ENCODE data around the gene CLSTN2.

Gene CLSTN2

GRCh38 chr3:140277886-140278285 lies 342.9 kb downstream of the CLSTN2 start:
- Histone ChIP-seq H3K9me3 (ENCODE audit: control insufficient read depth, low read length) (no peaks in the 10 kb centered on the region), H3K27ac (ENCODE audit: low read depth, low read length, severe bottlenecking) (no peak overlapping the region), H3K4me3 (ENCODE audit: extremely low read depth, insufficient read depth, low read length, poor library complexity, severe bottlenecking) (no peak overlapping the region), H3K36me3 (ENCODE audit: control insufficient read depth, insufficient read depth, low read length) (no peaks in the 10 kb centered on the region), H3K4me1 (ENCODE audit: control insufficient read depth, insufficient read depth, low read length, poor library complexity, severe bottlenecking) (no peaks in the 10 kb centered on the region)
- WGBS, 2 experiments (ENCODE audit: insufficient coverage in 2 of 2) = 93 to 100% methylated on average over 2 to 4 of the region's 4 CpGs

DNA sequence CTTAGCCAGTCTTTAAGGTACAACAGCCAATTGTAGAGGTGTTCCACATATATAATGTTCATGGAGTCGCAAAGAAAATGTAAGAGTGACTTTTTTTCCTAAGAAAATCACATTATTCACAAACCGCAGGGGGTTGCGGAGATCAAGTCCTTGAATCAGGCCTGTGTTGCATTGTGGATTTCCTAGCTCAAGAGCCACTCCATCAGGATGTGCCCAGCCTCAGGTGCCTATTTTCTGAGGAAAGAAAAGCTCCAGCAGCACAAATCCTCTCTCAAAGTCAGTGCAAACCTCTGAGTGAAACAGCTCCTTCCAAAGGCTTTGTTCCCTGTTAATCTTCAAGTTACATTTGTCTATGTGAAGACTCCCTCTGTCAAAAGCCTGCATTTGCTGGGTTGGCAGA lies 349.4 kb downstream of the CLSTN2 start:
- Histone ChIP-seq H3K36me3 (ENCODE audit: control insufficient read depth, insufficient read depth, low read length) (no peaks in the 10 kb centered on the region), H3K4me3 (ENCODE audit: extremely low read depth, insufficient read depth, low read length, poor library complexity, severe bottlenecking) (no peak overlapping the region), H3K9me3 (ENCODE audit: control insufficient read depth, low read length) (no peaks in the 10 kb centered on the region), H3K4me1 (ENCODE audit: control insufficient read depth, insufficient read depth, low read length, poor library complexity, severe bottlenecking) (no peaks in the 10 kb centered on the region), H3K27ac (ENCODE audit: low read depth, low read length, severe bottlenecking) (no peak overlapping the region)
- WGBS, 2 experiments (ENCODE audit: insufficient coverage in 2 of 2) = 57 to 94% methylated on average over 2 of the region's 3 CpGs

DNA sequence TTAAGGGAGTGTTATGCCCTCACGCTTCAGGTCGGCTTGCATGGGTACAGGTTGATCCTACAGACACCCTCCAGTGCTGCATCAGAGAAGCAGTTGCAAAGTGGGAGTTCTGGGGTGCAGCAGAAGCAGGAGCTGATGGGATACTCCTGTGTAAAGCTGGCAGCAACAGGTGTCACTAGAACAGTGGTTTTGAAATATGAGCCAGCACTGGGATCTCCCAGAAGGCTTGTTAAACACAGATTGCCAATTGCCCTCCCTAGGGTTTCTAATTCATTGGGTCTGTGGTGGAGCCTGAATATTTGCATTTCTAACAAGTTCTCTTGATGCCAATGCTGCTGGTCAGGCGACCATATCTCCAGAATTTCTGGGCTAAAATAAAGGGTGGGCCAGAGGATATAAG lies 350.4 kb downstream of the CLSTN2 start:
- WGBS, 2 experiments (ENCODE audit: insufficient coverage in 2 of 2) = 0 to 57% methylated on average over 1 to 3 of the region's 3 CpGs
- no peak overlapping the region for H3K27ac ChIP-seq (ENCODE audit: low read depth, low read length, severe bottlenecking)
- no peak overlapping the region for H3K4me3 ChIP-seq (ENCODE audit: extremely low read depth, insufficient read depth, low read length, poor library complexity, severe bottlenecking)
- no peaks in the 10 kb centered on the region for H3K36me3 ChIP-seq (ENCODE audit: control insufficient read depth, insufficient read depth, low read length)
- H3K4me1 ChIP-seq (ENCODE audit: control insufficient read depth, insufficient read depth, low read length, poor library complexity, severe bottlenecking) = no peaks in the 10 kb centered on the region
- no peaks in the 10 kb centered on the region for H3K9me3 ChIP-seq (ENCODE audit: control insufficient read depth, low read length)

GRCh38 chr3:140288595-140288994 lies 353.6 kb downstream of the CLSTN2 start:
- no peak overlapping the region for H3K4me3 ChIP-seq (ENCODE audit: extremely low read depth, insufficient read depth, low read length, poor library complexity, severe bottlenecking)
- no peaks in the 10 kb centered on the region for H3K9me3 ChIP-seq (ENCODE audit: control insufficient read depth, low read length)
- H3K36me3 ChIP-seq (ENCODE audit: control insufficient read depth, insufficient read depth, low read length) = no peaks in the 10 kb centered on the region
- H3K27ac ChIP-seq (ENCODE audit: low read depth, low read length, severe bottlenecking) = no peak overlapping the region
- WGBS, 2 experiments (ENCODE audit: insufficient coverage in 2 of 2) = no CpG with 5 or more reads among the region's 1 CpG
- H3K4me1 ChIP-seq (ENCODE audit: control insufficient read depth, insufficient read depth, low read length, poor library complexity, severe bottlenecking) = peaks cover 6% of the 10 kb centered on the region

DNA sequence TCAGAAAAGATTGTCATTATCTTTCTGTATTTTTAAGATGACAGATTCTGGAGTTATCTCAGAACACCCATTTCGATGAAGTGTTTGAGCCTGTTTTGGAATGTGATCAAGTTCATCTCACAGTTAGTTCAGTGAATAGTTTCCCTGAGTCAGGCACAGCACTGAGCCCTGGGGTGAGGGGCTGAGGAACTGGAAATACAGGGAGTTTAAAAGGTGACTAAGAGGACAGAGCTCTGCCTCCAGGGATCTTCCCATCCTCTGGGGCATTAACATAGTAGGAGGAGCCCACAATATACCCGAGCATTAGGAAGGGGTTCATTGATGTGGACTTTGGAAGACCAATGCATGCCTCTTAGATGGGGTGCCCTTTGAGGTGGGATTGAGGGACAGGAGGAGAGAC lies 355.1 kb downstream of the CLSTN2 start:
- Histone ChIP-seq H3K4me3 (ENCODE audit: extremely low read depth, insufficient read depth, low read length, poor library complexity, severe bottlenecking) (no peak overlapping the region), H3K9me3 (ENCODE audit: control insufficient read depth, low read length) (no peaks in the 10 kb centered on the region), H3K27ac (ENCODE audit: low read depth, low read length, severe bottlenecking) (no peak overlapping the region), H3K4me1 (ENCODE audit: control insufficient read depth, insufficient read depth, low read length, poor library complexity, severe bottlenecking) (peaks cover 6% of the 10 kb centered on the region), H3K36me3 (ENCODE audit: control insufficient read depth, insufficient read depth, low read length) (no peaks in the 10 kb centered on the region)
- 50 to 90% methylated on average over 1 to 2 of the region's 2 CpGs for WGBS, 2 experiments (ENCODE audit: insufficient coverage in 2 of 2)

DNA sequence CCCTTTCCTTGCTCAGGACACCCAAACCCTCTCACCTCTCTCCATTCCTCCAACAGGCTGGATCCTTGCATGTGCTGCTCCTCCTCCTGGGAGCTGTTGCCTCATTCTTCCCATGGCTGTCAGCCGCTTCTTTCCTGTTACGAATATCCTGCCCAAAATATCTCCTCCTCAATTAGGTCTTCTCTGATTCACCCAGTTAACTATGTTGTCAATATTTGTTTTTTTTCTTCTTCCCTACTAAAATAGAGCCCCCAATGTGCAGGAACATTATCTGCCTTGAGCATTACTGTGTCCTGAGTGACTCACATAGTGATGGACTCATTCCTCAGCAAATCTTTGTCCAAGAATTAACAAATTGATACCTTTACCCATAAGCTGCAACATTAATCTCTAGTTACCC lies 357.2 kb downstream of the CLSTN2 start:
- peaks cover 6% of the 10 kb centered on the region for H3K4me1 ChIP-seq (ENCODE audit: control insufficient read depth, insufficient read depth, low read length, poor library complexity, severe bottlenecking)
- H3K9me3 ChIP-seq (ENCODE audit: control insufficient read depth, low read length) = no peaks in the 10 kb centered on the region
- no peak overlapping the region for H3K27ac ChIP-seq (ENCODE audit: low read depth, low read length, severe bottlenecking)
- WGBS, 2 experiments (ENCODE audit: insufficient coverage in 2 of 2) = 100% methylated on average over 2 of the region's 2 CpGs
- H3K4me3 ChIP-seq (ENCODE audit: extremely low read depth, insufficient read depth, low read length, poor library complexity, severe bottlenecking) = no peak overlapping the region
- no peaks in the 10 kb centered on the region for H3K36me3 ChIP-seq (ENCODE audit: control insufficient read depth, insufficient read depth, low read length)

- Histone ChIP-seq H3K27ac (ENCODE audit: low read depth, low read length, severe bottlenecking) (no peak overlapping the region), H3K9me3 (ENCODE audit: control insufficient read depth, low read length) (no peaks in the 10 kb centered on the region), H3K4me3 (ENCODE audit: extremely low read depth, insufficient read depth, low read length, poor library complexity, severe bottlenecking) (no peak overlapping the region), H3K4me1 (ENCODE audit: control insufficient read depth, insufficient read depth, low read length, poor library complexity, severe bottlenecking) (peaks cover 6% of the 10 kb centered on the region), H3K36me3 (ENCODE audit: control insufficient read depth, insufficient read depth, low read length) (no peaks in the 10 kb centered on the region)
- WGBS, 2 experiments (ENCODE audit: insufficient coverage in 2 of 2) = 83 to 100% methylated on average over 1 to 2 of the region's 4 CpGs
Measured at GRCh38 chr3:140292684-140293083, 357.7 kb downstream of the CLSTN2 start.

DNA sequence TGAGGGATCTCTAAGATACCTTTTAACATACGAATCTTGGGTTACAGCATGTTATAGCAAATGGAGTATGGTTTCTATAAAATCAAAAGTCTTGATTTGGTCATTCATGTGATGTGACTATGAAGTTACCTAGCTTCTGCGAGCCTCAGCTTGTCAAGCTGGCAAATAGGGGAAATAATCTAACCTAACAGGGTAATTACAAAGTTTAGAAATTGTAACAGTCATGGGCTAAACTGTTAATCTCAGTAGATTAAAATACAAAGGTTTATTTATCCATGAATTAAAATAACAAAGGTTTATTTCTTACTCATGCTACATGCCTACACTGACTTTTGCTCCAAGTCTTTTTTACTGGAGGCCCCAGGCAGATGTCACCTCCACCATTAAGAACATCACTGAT lies 359.1 kb downstream of the CLSTN2 start:
- no peak overlapping the region for H3K27ac ChIP-seq (ENCODE audit: low read depth, low read length, severe bottlenecking)
- no peaks in the 10 kb centered on the region for H3K36me3 ChIP-seq (ENCODE audit: control insufficient read depth, insufficient read depth, low read length)
- H3K4me1 ChIP-seq (ENCODE audit: control insufficient read depth, insufficient read depth, low read length, poor library complexity, severe bottlenecking) = peaks cover 6% of the 10 kb centered on the region
- no peak overlapping the region for H3K4me3 ChIP-seq (ENCODE audit: extremely low read depth, insufficient read depth, low read length, poor library complexity, severe bottlenecking)
- no CpG with 5 or more reads among the region's 2 CpGs for WGBS, 2 experiments (ENCODE audit: insufficient coverage in 2 of 2)
- no peaks in the 10 kb centered on the region for H3K9me3 ChIP-seq (ENCODE audit: control insufficient read depth, low read length)

- H3K4me3 ChIP-seq (ENCODE audit: extremely low read depth, insufficient read depth, low read length, poor library complexity, severe bottlenecking) = no peak overlapping the region
- no peaks in the 10 kb centered on the region for H3K36me3 ChIP-seq (ENCODE audit: control insufficient read depth, insufficient read depth, low read length)
- 70 to 79% methylated on average over 3 of the region's 3 CpGs for WGBS, 2 experiments (ENCODE audit: insufficient coverage in 2 of 2)
- peaks cover 3% of the 10 kb centered on the region for H3K4me1 ChIP-seq (ENCODE audit: control insufficient read depth, insufficient read depth, low read length, poor library complexity, severe bottlenecking)
- H3K9me3 ChIP-seq (ENCODE audit: control insufficient read depth, low read length) = no peaks in the 10 kb centered on the region
- H3K27ac ChIP-seq (ENCODE audit: low read depth, low read length, severe bottlenecking) = no peak overlapping the region
Measured at GRCh38 chr3:140296796-140297352, 361.9 kb downstream of the CLSTN2 start.

DNA sequence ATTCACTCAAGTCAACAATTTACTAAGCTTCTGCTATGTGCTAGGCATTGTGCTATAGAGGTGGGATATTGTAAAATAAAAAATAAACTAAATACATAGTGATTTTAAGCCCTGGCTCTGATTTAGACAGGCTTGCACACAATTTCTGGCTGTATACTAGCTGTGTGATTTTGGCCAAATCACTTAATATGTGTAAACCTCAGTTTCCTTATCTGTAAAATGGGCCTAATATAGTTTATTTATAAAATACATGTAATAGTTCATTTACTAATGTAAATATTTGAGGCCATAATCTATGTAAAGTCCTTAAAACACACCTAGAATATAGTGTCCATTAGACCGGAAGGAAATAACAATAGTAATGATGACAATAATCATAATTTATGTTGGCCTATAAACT lies 363.1 kb downstream of the CLSTN2 start:
- Histone ChIP-seq H3K27ac (ENCODE audit: low read depth, low read length, severe bottlenecking) (no peak overlapping the region), H3K36me3 (ENCODE audit: control insufficient read depth, insufficient read depth, low read length) (no peaks in the 10 kb centered on the region), H3K4me3 (ENCODE audit: extremely low read depth, insufficient read depth, low read length, poor library complexity, severe bottlenecking) (no peak overlapping the region), H3K9me3 (ENCODE audit: control insufficient read depth, low read length) (no peaks in the 10 kb centered on the region), H3K4me1 (ENCODE audit: control insufficient read depth, insufficient read depth, low read length, poor library complexity, severe bottlenecking) (no peaks in the 10 kb centered on the region)
- WGBS, 2 experiments (ENCODE audit: insufficient coverage in 2 of 2) = no CpG with 5 or more reads among the region's 1 CpG

GRCh38 chr3:140298569-140299070 lies 363.6 kb downstream of the CLSTN2 start:
- no peak overlapping the region for H3K27ac ChIP-seq (ENCODE audit: low read depth, low read length, severe bottlenecking)
- 20 to 47% methylated on average over 1 to 2 of the region's 2 CpGs for WGBS, 2 experiments (ENCODE audit: insufficient coverage in 2 of 2)
- H3K9me3 ChIP-seq (ENCODE audit: control insufficient read depth, low read length) = no peaks in the 10 kb centered on the region
- no peak overlapping the region for H3K4me3 ChIP-seq (ENCODE audit: extremely low read depth, insufficient read depth, low read length, poor library complexity, severe bottlenecking)
- H3K4me1 ChIP-seq (ENCODE audit: control insufficient read depth, insufficient read depth, low read length, poor library complexity, severe bottlenecking) = no peaks in the 10 kb centered on the region
- H3K36me3 ChIP-seq (ENCODE audit: control insufficient read depth, insufficient read depth, low read length) = no peaks in the 10 kb centered on the region
